PC-3 (cell line): Measurements from ENCODE around the gene FARP1.

Source experiments
- CTCF ChIP-seq: fragments of 300-600 bp; sonication (generic); conservative IDR thresholded peaks from 2 replicates; pipeline ENCODE4 v1.5.1; 2017; ENCODE audit warnings: antibody characterized with exemption, low read depth, mild to moderate bottlenecking, low read length
- EZH2 ChIP-seq: fragments of 300-600 bp; sonication (generic); IDR thresholded peaks from one replicate; pipeline ENCODE4 v1.6.1; 2017; ENCODE audit warnings: antibody characterized with exemption, mild to moderate bottlenecking, low read length; ENCODE audit not compliant: unreplicated experiment
- EZH2phosphoT487 ChIP-seq: fragments of 300-600 bp; sonication (generic); IDR thresholded peaks from 2 replicates; pipeline ENCODE4 v1.6.1; 2018; ENCODE audit warnings: mild to moderate bottlenecking, antibody characterized with exemption, low read length, borderline replicate concordance

DNA sequence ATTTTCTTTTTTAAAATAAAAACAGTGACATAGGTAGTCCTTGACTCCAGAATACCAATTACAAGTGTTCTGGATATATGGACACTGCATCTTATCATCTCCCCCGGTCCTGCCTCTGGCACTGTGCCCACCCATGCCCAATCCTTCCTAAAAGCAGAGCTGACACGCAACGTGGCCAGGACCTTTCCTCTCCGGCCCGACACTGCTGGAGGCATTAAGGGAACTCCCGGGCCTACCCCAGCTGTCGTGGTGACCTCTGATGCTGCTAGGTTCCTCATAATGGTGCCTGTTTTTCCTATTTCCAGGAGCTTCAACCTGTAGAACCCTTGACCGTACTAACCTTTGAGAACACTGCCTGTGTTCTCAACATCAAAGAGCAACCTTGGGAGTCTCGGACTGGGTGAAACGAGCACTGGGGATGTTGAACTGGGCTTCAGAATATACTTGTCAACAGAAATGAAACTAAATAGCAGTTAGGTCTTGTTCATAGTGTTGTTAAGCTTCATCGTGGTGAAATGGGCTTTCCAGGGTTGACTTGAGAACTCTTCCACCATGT, 48.1 kb downstream of the FARP1 start:
- no peak for TF ChIP-seq CTCF
- TF ChIP-seq EZH2 = no peak
- no peak for TF ChIP-seq EZH2phosphoT487
